ENCODE measurements around the gene TP63.

TP63 gene

DNA sequence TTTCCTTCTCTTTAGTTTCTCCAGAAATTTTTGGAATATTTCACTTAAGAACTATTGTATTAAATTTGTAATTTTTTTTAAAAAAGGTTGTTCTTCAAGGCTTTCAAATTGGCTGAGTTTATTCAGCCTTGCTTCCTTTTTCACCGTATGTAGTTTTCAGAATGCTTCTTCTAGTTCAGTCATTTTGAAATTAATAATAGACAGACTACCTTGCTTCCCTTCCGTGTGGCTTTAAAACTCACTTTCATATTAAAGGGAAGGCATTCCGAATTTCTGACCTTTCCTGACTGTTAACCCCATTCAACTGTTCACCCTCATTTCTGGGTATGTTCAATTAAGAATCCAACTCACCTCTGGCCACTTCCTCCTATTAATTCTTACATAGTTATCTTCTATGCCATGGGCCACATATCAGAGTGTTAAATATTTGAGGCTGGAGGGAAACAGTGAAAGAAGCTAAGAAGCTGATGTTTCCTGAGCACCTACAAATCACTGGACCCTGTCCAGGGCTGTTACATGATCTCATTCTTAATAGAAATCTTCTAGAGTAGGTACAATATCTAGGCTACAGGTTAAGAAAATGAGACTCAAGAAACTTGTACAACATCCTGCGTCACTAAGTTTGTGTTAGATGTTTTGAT lies 252.0 kb downstream of the TP63 start:
- Histone ChIP-seq H3K4me3 (replicated peaks; ENCODE audit: insufficient read depth, low read length) (no peak overlapping the region), H3K27me3 (ENCODE audit: insufficient read depth, poor library complexity, severe bottlenecking) (no peaks in the 10 kb centered on the region), H3K27ac (replicated peaks) (no peak overlapping the region)
- no peak for DNase-seq (ENCODE audit: low read depth in 1 of 2, low spot score in 1 of 2)
- TF ChIP-seq, protein P1, sequence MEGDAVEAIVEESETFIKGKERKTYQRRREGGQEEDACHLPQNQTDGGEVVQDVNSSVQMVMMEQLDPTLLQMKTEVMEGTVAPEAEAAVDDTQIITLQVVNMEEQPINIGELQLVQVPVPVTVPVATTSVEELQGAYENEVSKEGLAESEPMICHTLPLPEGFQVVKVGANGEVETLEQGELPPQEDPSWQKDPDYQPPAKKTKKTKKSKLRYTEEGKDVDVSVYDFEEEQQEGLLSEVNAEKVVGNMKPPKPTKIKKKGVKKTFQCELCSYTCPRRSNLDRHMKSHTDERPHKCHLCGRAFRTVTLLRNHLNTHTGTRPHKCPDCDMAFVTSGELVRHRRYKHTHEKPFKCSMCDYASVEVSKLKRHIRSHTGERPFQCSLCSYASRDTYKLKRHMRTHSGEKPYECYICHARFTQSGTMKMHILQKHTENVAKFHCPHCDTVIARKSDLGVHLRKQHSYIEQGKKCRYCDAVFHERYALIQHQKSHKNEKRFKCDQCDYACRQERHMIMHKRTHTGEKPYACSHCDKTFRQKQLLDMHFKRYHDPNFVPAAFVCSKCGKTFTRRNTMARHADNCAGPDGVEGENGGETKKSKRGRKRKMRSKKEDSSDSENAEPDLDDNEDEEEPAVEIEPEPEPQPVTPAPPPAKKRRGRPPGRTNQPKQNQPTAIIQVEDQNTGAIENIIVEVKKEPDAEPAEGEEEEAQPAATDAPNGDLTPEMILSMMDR (IDR thresholded peaks at IDR 0.05; ENCODE audit: insufficient read depth, low read length), result no peak
- TF ChIP-seq GABPA (IDR thresholded peaks at IDR 0.05; ENCODE audit: low read depth) (no peak), POLR2AphosphoS5 (IDR thresholded peaks at IDR 0.05; ENCODE audit: low read depth) (no peak), SPI1 (IDR thresholded peaks at IDR 0.05; ENCODE audit: borderline replicate concordance, low read depth) (no peak)
- TF ChIP-seq, protein P2, sequence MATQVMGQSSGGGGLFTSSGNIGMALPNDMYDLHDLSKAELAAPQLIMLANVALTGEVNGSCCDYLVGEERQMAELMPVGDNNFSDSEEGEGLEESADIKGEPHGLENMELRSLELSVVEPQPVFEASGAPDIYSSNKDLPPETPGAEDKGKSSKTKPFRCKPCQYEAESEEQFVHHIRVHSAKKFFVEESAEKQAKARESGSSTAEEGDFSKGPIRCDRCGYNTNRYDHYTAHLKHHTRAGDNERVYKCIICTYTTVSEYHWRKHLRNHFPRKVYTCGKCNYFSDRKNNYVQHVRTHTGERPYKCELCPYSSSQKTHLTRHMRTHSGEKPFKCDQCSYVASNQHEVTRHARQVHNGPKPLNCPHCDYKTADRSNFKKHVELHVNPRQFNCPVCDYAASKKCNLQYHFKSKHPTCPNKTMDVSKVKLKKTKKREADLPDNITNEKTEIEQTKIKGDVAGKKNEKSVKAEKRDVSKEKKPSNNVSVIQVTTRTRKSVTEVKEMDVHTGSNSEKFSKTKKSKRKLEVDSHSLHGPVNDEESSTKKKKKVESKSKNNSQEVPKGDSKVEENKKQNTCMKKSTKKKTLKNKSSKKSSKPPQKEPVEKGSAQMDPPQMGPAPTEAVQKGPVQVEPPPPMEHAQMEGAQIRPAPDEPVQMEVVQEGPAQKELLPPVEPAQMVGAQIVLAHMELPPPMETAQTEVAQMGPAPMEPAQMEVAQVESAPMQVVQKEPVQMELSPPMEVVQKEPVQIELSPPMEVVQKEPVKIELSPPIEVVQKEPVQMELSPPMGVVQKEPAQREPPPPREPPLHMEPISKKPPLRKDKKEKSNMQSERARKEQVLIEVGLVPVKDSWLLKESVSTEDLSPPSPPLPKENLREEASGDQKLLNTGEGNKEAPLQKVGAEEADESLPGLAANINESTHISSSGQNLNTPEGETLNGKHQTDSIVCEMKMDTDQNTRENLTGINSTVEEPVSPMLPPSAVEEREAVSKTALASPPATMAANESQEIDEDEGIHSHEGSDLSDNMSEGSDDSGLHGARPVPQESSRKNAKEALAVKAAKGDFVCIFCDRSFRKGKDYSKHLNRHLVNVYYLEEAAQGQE (IDR thresholded peaks at IDR 0.05; ENCODE audit: insufficient replicate concordance, low read depth), result no peak

DNA sequence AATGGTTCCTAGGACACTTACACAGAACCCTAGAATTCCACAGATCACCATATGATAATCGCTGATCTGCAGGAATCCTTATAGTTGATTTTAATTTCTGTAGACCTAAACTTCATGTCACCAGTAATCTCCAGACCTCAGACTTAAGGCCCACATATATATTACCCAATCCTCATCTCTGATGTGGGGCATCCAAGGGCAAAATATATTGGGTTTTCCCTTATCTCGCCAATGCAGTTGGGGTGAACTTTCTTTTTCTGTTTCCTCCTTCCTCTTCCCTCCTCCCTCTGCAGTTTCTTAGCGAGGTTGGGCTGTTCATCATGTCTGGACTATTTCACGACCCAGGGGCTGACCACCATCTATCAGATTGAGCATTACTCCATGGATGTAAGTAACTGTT lies 259.3 kb downstream of the TP63 start:
- no peak for DNase-seq (ENCODE audit: low read depth in 1 of 2, low spot score in 1 of 2)
- TF ChIP-seq POLR2AphosphoS5 (IDR thresholded peaks at IDR 0.05; ENCODE audit: low read depth) (no peak), SPI1 (IDR thresholded peaks at IDR 0.05; ENCODE audit: borderline replicate concordance, low read depth) (no peak)
- TF ChIP-seq, protein P2 (IDR thresholded peaks at IDR 0.05; ENCODE audit: insufficient replicate concordance, low read depth), result no peak
- TF ChIP-seq, protein P1 (IDR thresholded peaks at IDR 0.05; ENCODE audit: insufficient read depth, low read length), result no peak
- H3K4me3 ChIP-seq (replicated peaks; ENCODE audit: insufficient read depth, low read length), result no peak overlapping the region
- H3K27ac ChIP-seq (replicated peaks), result no peak overlapping the region
- H3K27me3 ChIP-seq (ENCODE audit: insufficient read depth, poor library complexity, severe bottlenecking), result no peaks in the 10 kb centered on the region

DNA sequence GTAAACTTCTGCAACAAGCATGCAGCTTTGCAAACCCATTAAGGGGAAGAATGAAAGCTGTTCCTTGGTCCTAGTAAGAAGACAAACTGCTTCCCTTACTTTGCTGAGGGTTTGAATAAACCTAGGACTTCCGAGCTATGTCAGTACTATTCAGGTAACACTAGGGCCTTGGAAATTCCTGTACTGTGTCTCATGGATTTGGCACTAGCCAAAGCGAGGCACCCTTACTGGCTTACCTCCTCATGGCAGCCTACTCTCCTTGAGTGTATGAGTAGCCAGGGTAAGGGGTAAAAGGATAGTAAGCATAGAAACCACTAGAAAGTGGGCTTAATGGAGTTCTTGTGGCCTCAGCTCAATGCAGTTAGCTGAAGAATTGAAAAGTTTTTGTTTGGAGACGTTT lies 265.3 kb downstream of the TP63 start:
- TF ChIP-seq GABPA (IDR thresholded peaks at IDR 0.05; ENCODE audit: low read depth) (no peak), POLR2AphosphoS5 (IDR thresholded peaks at IDR 0.05; ENCODE audit: low read depth) (no peak), SPI1 (IDR thresholded peaks at IDR 0.05; ENCODE audit: borderline replicate concordance, low read depth) (no peak)
- TF ChIP-seq, protein P1 (IDR thresholded peaks at IDR 0.05; ENCODE audit: insufficient read depth, low read length), result no peak
- TF ChIP-seq, protein P2 (IDR thresholded peaks at IDR 0.05; ENCODE audit: insufficient replicate concordance, low read depth), result no peak
- no peak overlapping the region for H3K4me3 ChIP-seq (replicated peaks; ENCODE audit: insufficient read depth, low read length)
- no peak for DNase-seq (ENCODE audit: low read depth in 1 of 2, low spot score in 1 of 2)
- H3K27ac ChIP-seq (replicated peaks), result no peak overlapping the region
- H3K27me3 ChIP-seq (ENCODE audit: insufficient read depth, poor library complexity, severe bottlenecking), result no peaks in the 10 kb centered on the region
